ENCODE data around the gene CCBE1.

GRCh38 chr18:59674186-59674902 lies 22.9 kb downstream of the CCBE1 start:
- TF ChIP-seq CTCF (IDR thresholded peaks at IDR 0.05) (no peak), POLR2A (IDR thresholded peaks at IDR 0.05) (no peak)
